Daoy (cell line): ENCODE data around the gene DOK7. TPM values are rescaled to one million over a fixed set of nuclear protein-coding genes. Genes with fewer than 3 reads are reported as not detected.

ENCODE experiments used
- DNase-seq: peaks from one replicate; pipeline ENCODE4 v3.0.0-alpha.2; 2015; ENCODE audit warnings: low read depth
- total RNA-seq: library from RNA; depleted of rRNA; stranded (reverse); fragments of >200 nt; shearing (Covaris generic); gene quantifications from 2 replicates; pipeline ENCODE4 v1.2.3, GENCODE V29; 2014

Gene DOK7
- total RNA-seq, 1 experiment from 2014 or later: 0.11 TPM

DNA sequence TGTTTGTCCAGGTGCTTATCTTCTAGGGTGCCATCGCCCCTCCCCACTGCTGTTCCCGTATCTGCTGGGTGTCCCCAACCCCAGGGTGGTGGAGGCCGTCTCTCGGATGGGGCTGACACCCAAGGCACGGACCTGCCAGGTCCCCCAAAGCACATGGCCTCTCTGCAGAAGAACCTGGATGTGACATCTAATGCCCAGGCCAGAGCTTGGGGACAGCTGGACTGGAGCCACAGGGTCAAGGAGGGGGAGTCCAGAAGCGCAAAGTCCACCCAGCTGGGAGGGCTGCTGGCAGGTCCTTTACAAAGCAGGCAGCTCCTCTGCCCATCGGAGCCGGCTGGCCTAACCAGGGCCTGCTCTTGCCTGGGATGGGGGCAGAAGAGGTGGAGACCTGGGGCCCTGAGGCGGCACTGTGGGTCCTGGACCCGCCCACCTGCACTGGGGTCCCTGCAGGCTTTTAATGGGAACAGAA lies 751 bp upstream of the DOK7 start:
- no peak for DNase-seq

DNA sequence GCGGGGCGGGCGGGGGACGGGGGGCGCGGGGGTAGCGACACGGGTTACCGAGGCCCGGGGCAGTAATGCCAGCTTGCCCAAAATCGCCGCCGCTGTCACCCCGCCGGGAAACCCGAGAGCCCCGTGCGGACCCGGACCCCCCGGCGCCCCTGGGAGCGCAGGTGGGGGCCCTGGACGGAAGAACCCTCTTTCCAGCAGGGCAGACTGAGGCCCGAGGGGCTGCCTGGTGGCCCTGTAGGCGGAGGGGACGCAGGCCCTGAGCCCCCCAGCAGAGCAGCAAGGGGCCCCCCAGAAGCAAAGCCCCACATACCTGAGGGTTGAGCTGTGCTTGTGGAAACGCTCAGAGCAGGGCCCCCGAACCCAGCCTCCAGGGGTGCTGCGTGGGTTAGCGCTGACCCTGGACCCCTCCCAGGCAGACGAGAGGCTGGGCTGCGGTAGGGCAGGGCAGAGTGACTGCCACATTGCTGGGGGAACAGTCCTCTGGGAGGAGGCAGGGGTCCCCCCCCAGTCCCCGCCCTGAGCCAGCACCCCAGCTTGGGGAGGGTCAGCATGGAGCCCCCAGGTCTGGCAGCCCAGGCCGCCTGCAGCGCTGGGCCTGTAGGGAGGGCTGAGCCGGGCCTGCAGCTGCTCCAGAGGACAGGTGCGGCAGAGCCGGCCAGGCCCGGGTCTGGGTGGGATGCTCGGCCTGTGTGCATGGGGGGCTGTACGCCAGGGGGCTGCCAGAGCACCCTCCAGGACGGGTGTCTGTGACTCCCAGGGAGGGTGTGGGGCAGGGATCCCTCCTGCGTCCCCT lies 646 bp downstream of the DOK7 start:
- no peak for DNase-seq

GRCh38 chr4:3464349-3464905 lies 1.3 kb downstream of the DOK7 start:
- no peak for DNase-seq

GRCh38 chr4:3464911-3465697 lies 2.0 kb downstream of the DOK7 start:
- DNase-seq: no peak

DNA sequence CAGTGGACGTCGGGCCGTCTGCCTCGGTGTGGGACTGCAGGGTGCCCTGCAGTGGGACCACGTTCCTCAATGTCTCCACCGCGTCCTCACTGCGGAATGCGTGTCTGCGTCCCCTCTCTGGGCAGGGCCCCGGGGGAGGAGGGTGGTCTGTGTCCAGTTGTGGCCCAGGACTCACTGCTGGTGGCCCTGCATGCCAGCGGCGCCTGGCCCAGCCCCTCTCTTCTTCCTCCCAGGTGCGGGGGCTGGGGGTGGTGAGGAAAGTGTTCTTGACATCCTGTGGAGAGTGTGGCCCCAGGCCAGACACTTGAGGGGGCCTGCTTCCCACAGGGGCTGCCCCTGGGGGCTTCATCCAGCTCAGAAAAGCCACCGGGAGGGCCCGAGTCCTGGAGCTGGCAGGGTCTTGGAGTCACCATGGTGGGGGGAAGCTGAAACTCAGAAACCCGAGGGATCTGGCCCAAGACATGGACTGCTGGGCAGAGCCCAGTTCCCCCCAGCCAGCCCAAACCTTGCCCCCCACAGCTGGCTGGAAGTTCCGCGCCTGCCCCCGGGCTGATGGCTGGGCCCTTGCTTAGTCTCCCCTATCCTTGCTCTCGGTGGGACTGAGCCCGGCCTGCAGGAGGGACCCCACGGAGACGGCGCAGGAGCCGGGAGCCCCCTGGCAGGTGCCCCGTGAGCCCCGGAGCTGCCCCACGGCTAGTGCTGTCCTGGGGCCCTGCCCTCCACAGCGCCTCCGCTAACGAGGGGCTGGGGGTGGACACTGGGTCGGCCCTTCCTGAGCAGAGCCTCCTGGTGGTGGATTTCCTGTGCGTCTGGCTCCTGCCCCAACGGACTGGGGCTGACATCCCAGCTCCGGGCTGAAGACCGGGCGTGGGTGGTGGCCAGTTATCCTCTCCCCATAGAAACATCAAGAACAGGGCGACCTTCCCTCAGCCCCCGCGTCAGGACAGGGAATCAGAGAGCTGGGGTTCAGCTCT lies 2.9 kb downstream of the DOK7 start:
- no peak for DNase-seq

- DNase-seq: no peak
These were observed 3.8 kb downstream of the DOK7 start for GRCh38 chr4:3466691-3467600.

DNA sequence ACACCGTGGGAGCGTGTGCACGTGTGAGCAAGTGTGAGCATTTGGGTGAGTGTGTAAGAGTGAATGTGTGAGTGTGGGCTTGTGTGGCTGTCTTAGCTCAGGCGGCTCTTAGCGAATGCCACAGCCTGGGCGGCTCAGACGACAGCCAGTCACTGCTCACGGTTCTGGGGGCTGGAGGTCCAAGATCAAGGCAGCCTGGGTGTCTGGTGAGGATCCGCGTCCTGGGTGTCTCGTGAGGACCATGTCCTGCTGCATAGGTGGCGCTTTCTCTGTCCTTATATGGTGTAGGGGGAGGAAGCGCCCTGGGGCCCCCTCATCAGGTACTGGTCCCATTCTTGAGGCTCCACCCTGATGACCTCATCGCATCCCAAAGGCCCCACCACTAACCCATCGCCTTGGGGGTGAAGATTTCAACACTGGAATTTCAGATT lies 4.5 kb downstream of the DOK7 start:
- no peak for DNase-seq

DNA sequence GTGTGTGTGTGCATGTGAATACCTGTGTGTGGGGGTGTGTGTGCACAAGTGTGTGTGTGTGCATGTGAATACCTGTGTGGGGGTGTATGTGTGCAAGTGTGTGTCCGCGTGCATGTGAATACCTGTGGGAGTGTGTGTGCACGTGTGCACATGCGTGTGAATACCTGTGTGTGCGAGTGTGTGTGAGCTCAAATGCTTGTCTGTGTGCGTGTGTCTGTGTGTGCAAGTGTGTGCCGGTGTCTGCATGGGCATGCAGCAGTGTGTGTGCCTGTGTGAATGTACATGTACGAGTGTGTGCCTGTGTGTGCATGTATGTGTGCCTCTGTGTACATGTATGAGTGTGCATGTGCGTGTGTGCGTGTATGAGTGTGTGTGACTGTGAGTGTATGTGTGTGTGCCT lies 5.0 kb downstream of the DOK7 start:
- DNase-seq: no peak

DNA sequence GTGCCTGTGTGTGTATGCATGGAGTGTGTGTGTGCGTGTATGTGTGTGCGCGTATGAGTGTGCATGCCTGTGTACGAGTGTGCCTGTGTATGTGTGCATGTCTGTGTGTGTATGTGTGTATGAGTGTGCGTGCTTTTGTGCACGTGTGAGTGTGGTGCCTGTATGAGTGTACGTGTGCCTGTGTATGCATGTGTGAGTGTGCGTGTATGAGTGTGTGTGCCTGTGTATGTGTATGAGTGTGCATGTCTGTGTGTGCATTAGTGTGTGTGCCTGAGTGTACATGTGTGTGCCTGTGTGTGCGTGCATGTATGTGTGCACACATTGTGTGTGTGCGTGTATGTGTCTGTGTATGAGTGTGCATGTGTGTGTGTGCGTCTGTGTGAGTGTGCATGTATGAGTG lies 5.7 kb downstream of the DOK7 start:
- DNase-seq: no peak

GRCh38 chr4:3469386-3470243 lies 6.5 kb downstream of the DOK7 start:
- DNase-seq: no peak

DNA sequence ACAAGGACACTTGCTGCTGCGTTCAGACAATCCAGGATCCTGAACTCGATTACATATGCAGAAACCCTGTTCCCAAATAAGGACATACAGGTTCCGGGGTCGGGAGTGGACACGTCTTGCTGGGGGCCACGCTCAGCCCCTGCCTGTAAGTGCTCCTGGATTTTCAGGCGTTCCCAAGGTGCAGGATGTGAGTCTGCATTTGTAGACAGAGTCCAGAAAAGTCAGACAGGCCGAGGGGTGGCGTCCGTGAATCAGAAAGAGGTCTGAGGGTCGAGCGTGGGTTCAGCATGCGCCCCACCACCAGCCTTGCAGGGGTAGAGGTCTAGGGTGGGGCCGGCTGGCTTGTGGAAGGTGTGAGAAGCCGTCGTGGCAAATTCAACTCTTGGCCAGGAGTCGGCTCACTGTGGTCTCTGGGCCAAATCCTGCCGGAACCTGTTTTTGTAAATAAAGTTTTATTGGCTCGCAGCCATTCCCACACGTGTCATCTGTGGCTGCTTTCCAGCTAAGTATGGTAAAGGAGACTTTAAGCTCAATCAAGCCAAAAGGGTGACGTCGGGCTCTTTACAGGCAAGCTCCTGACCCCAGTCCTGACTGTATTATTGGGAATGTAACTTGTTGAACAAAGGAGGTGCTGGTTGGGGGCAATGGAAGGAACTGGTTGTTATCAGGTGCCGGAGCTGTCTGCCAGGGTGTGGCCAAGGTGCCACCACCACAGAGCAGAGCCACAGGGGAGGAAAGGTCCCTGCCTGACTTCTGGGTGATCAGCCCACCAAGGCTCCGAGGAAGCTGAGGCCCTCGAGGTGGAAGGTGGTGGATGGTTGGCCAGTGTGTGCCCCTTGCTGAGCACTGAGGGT lies 7.4 kb downstream of the DOK7 start:
- DNase-seq: no peak

DNA sequence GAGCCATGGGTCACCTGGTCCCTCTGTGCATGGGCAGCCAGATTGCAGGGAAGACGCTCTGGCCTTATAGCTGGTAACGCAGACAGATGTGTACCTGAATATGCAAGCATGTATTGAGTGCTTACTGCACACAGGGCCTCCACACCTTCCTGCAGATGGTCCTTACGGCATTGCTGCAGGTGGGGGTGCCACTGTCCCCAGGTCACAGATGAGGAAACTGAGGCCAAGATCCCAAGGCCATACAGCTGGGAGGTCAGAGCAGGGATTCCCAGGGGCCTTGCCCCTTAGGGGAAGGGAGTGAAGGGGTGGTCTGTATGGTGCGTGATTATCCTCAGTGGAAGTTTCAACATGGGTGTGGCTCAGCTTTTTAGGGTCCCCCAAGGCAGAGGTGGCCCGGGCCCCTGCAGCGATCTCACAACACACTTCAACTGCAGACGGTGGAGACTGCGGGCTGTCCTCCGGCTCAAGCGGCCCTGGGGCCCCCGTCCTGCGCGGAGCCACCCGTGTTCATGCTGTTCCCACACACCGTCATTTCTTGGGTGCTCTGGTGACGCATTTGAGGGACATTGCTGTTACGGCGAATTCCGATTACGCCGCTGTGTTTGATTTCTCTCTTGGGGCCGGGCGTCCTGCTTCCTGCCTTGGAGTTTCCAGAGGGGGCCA lies 8.1 kb downstream of the DOK7 start:
- DNase-seq: no peak

GRCh38 chr4:3471886-3472285 lies 8.8 kb downstream of the DOK7 start:
- no peak for DNase-seq

DNA sequence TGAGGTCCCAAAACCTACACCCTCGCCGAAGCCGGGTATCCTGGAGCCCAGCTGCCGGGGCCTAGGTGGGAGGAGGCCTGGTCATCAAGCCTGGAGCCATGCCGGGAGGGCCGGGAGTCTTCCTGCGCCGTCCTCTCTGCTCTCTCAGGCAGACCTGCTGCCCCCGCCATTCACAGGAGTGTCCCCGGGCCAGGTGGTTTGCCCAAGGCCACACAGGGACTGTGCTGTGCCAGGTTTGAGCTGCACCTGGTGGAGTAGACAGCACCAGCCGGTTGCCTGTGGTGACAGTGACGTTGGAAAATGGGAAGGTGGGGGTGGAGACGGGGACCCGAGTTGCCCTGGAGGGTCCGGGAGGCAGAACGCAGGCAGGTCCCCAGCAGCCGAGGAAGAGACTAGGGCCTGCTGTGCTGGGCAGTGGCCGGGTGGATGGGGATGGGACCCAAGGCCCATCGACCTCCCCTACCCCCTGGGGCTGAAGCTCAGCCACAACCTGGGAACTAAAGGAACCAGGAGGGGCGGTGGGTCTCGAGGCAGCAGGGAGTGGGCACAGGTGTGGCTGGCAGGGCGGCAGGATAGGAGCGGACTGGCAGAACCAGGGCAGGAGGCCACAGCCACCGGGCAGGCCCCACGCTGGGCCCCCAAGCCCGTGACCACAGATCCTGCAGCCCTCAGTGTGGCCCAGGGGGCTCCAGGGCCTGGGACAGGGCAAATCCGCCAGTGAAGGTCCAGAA lies 9.5 kb downstream of the DOK7 start:
- DNase-seq: no peak

DNA sequence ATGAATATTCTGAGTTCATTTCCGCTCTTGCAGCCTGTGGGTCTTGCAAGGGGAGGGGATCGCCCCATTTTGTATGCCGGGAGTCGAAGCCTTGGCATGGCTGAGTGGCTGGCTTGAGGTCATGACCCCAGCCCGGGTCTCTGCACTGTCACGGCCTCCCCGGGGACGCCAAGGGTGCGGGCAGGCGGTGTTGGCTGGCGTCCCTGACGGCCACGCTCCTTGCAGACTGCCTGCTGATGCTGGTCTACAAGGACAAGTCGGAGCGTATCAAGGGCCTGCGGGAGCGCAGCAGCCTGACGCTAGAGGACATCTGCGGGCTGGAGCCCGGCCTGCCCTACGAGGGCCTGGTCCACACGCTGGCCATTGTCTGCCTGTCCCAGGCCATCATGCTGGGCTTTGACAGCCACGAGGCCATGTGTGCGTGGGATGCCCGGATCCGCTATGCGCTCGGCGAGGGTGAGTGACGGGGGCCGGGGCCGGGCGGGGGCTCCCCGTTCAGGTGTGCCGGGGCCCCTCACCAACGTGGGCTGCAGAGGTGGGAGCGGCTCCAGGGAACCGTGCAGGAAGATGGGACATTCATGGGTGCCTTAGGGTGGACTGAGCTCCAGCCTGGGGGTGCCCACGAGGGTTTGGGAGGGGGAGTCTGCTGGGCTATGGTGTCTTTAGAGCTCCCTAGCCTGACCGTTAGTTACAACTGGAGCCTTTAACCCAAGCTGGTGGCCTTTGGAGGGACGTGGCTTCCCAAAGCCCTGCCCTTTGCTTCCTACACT lies 10.3 kb downstream of the DOK7 start:
- DNase-seq: no peak

DNA sequence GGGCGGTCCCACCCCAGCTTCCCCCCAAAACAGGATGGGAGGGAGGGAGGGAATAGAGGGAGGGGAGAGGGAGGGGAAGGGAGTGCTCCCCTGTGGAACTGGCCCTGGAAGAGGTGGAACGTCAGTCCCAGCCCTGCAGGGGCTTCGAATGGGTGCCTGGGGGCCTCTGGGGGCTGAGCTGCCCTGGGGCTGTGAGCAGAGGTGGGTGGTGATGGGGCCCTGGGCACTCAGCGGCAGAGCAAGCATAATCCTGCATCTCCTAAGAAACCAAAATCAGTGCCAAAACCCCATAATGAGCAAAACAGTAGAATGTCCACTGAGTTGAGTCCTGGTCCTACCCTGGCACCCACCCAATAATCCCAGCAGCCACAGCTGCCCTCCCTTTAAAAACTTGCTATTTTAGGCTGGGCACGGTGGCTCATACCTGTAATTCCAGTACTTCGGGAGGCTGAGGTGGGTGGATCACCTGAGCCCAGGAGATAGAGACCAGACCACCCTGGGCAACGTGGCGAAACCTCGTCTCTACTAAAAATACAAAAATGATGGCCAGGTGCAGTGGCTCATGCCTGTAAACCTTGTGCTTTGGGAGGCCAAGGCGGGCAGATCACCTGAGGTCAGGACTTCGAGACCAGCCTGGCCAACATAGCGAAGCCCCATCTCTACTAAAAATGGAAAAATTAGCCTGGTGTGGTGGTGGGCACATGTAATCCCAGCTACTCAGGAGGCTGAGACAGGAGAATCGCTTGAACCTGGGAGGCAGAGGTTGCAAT lies 11.1 kb downstream of the DOK7 start:
- no peak for DNase-seq
